PC-3 (cell line): Measurements from ENCODE around the gene NXPE3.

Experiments used
- CTCF ChIP-seq: fragments of 300-600 bp; sonication (generic); conservative IDR thresholded peaks from 2 replicates; pipeline ENCODE4 v1.5.1; 2017; ENCODE audit warnings: antibody characterized with exemption, low read depth, mild to moderate bottlenecking, low read length
- EZH2 ChIP-seq: fragments of 300-600 bp; sonication (generic); IDR thresholded peaks from one replicate; pipeline ENCODE4 v1.6.1; 2017; ENCODE audit warnings: antibody characterized with exemption, mild to moderate bottlenecking, low read length; ENCODE audit not compliant: unreplicated experiment
- EZH2phosphoT487 ChIP-seq: fragments of 300-600 bp; sonication (generic); IDR thresholded peaks from 2 replicates; pipeline ENCODE4 v1.6.1; 2018; ENCODE audit warnings: mild to moderate bottlenecking, antibody characterized with exemption, low read length, borderline replicate concordance

- TF ChIP-seq CTCF (no peak), EZH2 (no peak), EZH2phosphoT487 (no peak)
These were observed 88.5 kb downstream of the NXPE3 start for GRCh38 chr3:101867511-101867910.
